ENCODE data around the gene RPLP2. TPM values are rescaled to one million over a fixed set of nuclear protein-coding genes. Genes with fewer than 3 reads are reported as not detected.

Gene RPLP2
- total and polyA plus RNA-seq, 4 experiments from 2014 or later = 1,822 to 5,155 (median 4,314) TPM

DNA sequence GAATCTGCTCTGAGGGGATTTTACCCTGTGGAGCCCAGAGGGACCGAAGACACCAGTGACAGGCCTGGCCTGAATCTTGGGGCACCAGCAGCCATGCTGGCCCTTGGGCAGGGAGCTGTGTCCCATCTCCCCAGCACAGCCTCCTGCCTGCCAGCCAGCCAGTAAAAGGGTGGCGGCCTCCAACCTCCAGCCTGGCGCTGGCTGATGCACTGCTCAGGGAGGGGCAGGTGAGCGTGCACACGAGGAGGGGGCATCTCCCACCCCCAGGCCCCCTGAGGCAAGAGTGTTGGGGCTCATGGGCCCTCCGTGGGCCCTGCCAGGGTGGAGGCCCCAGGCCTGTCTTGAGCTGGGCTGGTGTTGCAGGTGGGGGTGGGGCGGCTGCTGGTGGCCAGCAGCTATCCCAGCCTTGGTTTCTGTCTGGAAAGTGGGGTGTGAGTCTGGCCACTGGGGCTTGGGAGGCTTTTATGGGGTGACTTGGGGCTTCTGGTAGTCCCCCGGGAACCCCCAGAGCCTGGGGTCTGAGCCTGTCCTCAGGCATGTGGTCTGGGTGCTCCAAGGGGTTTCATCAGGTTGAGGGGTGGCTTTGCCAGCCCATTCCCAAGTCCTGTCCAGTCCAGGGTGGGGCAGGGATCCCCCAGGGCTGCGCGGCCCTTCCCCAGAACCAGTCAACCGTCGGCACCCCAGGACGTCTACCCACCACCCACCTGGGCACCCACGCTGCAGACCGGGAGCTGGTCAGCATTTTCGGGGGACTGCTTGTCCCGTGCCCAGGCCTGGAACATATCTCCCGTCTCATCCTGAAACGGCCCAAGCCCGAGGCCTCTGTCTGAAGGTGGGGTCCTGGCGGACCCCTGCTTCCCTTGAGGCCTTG is 50.7 kb downstream of the RPLP2 start:
- ChIA-PET POLR2A (ENCODE audit: partially characterized antibody) (no interaction called here), CTCF (ENCODE audit: partially characterized antibody) (no interaction called here)
- Histone ChIP-seq H3K9me3 (ENCODE audit: control insufficient read depth in 1 of 2, low read length in 2 of 2) (no peaks in the 10 kb centered on the region), H3K4me3 (ENCODE audit: low read length in 2 of 2) (no peak overlapping the region), H3K4me1 (ENCODE audit: insufficient read depth, low read length) (no peaks in the 10 kb centered on the region), H3K27me3 (ENCODE audit: insufficient read depth, low read length) (no peaks in the 10 kb centered on the region), H3K36me3 (ENCODE audit: insufficient read depth, low read length) (no peaks in the 10 kb centered on the region), H3K27ac (ENCODE audit: low read depth, low read length) (no peak overlapping the region)
- Mint-ChIP-seq H3K27ac (no peak overlapping the region), H3K27me3 (no peaks in the 10 kb centered on the region), H3K36me3 (no peaks in the 10 kb centered on the region), H3K4me1 (peaks cover 0 to 5% (median 1%) of the 10 kb centered on the region in 4 donors), H3K9me3 (no peaks in the 10 kb centered on the region), H3K4me3 (no peak overlapping the region)
- no peak for DNase-seq
- intact Hi-C loops (cut with micrococcal nuclease) = no loop called here

DNA sequence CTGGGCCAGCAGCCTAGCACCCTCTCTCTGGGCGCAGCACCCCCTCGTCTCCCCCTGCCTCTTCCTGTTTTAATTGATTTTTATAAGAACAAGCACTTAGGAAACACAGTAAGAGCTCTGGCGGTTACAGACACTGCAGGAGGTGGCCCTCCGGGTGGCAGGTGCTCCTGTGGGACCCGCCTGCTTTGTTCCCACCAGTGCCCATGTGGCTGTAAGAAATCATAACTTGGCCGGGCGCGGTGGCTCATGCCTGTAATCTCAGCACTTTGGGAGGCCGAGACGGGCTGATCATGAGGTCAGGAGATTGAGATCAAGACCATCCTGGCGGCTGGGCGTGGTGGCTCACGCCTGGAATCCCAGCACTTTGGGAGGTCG is 51.3 kb downstream of the RPLP2 start:
- peak overlapping the region in 1 of 7 donors; percentile 13 for H3K27ac Mint-ChIP-seq
- Histone ChIP-seq H3K4me1 (ENCODE audit: insufficient read depth, low read length) (no peaks in the 10 kb centered on the region), H3K27ac (ENCODE audit: low read depth, low read length) (no peak overlapping the region), H3K27me3 (ENCODE audit: insufficient read depth, low read length) (no peaks in the 10 kb centered on the region), H3K36me3 (ENCODE audit: insufficient read depth, low read length) (no peaks in the 10 kb centered on the region), H3K9me3 (ENCODE audit: control insufficient read depth in 1 of 2, low read length in 2 of 2) (no peaks in the 10 kb centered on the region), H3K4me3 (ENCODE audit: low read length in 2 of 2) (no peak overlapping the region)
- DNase-seq = no peak
- H3K36me3 Mint-ChIP-seq = no peaks in the 10 kb centered on the region
- H3K9me3 Mint-ChIP-seq = no peaks in the 10 kb centered on the region
- no peaks in the 10 kb centered on the region for H3K27me3 Mint-ChIP-seq
- ChIA-PET CTCF (ENCODE audit: partially characterized antibody) (no interaction called here), POLR2A (ENCODE audit: partially characterized antibody) (interaction anchor here (0.6 kb wide), 1 partner anchor 18 kb away, joined by 3 read pairs; the partner anchor contains the start of gene TSPAN4)
- intact Hi-C loops (cut with micrococcal nuclease) = no loop called here
- peaks cover 0 to 5% (median 1%) of the 10 kb centered on the region in 4 donors for H3K4me1 Mint-ChIP-seq
- H3K4me3 Mint-ChIP-seq = no peak overlapping the region

DNA sequence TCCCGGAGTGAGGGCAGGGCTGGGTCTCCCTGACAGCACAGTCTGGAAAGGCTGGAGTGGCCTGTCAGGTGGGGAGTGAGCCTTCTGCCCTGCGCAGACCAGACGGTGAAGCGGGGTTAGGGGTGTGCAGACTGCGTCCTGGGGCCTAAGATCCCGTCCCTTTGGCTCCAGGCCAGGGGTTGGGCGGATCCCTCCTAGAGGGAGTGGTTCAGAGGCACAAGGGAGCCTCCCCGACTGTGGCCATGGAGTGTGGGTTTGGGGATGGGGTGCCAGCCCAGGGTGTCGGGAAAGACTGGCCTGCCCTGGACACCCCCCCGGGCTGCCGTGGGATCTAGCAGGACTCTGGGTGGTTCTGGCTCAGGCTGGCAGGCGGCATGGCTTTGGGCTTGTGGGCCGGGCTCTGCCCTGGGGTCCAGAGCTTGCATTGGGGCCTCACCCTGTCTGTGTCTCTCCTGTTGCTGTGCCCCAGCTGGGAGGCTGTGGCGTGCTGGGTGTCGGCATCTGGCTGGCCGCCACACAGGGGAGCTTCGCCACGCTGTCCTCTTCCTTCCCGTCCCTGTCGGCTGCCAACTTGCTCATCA is 52.4 kb downstream of the RPLP2 start:
- no peaks in the 10 kb centered on the region for H3K27me3 Mint-ChIP-seq
- no peaks in the 10 kb centered on the region for H3K9me3 Mint-ChIP-seq
- no peaks in the 10 kb centered on the region for H3K27me3 ChIP-seq (ENCODE audit: insufficient read depth, low read length)
- CTCF ChIA-PET (ENCODE audit: partially characterized antibody) = no interaction called here
- H3K9me3 ChIP-seq (ENCODE audit: control insufficient read depth in 1 of 2, low read length in 2 of 2) = no peaks in the 10 kb centered on the region
- no peaks in the 10 kb centered on the region for H3K4me1 Mint-ChIP-seq
- peak overlapping the region in 2 of 7 donors; percentile 12 to 23 for H3K27ac Mint-ChIP-seq
- no peaks in the 10 kb centered on the region for H3K4me1 ChIP-seq (ENCODE audit: insufficient read depth, low read length)
- H3K36me3 Mint-ChIP-seq = no peaks in the 10 kb centered on the region
- H3K4me3 Mint-ChIP-seq = no peak overlapping the region
- no peaks in the 10 kb centered on the region for H3K36me3 ChIP-seq (ENCODE audit: insufficient read depth, low read length)
- intact Hi-C loops (cut with micrococcal nuclease) = no loop called here
- DNase-seq = no peak
- no peak overlapping the region for H3K4me3 ChIP-seq (ENCODE audit: low read length in 2 of 2)
- no peak overlapping the region for H3K27ac ChIP-seq (ENCODE audit: low read depth, low read length)
- POLR2A ChIA-PET (ENCODE audit: partially characterized antibody) = no interaction called here

Other genes with a start within 250 kb of the RPLP2 start
- gene LMNTD2, start 249.2 kb upstream of the RPLP2 start, total RNA-seq = 1 to 10 TPM; 7.0 to 8.1 TPM
- 1 to 10 TPM in 1 of 2 donors, under 1 TPM in 1; 0.94 to 1.3 TPM for gene LMNTD2, start 249.2 kb upstream of the RPLP2 start, polyA plus RNA-seq
- gene RASSF7, start 249.0 kb upstream of the RPLP2 start, total RNA-seq = 10 to 100 TPM; 52.7 to 55.2 TPM
- 10 to 100 TPM; 38.4 to 43.7 TPM for gene RASSF7, start 249.0 kb upstream of the RPLP2 start, polyA plus RNA-seq
- gene PHRF1, start 233.5 kb upstream of the RPLP2 start, total RNA-seq = 10 to 100 TPM; 49.2 to 54.5 TPM
- gene PHRF1, start 233.5 kb upstream of the RPLP2 start, polyA plus RNA-seq = 10 to 100 TPM in 1 of 2 donors, under 1 TPM in 1; 0.93 to 17.0 TPM
- 10 to 100 TPM; 67.6 to 76.6 TPM for gene IRF7, start 194.0 kb upstream of the RPLP2 start, total RNA-seq
- 10 to 100 TPM; 20.8 to 37.4 TPM for gene IRF7, start 194.0 kb upstream of the RPLP2 start, polyA plus RNA-seq
- gene CDHR5, start 185.0 kb upstream of the RPLP2 start, total RNA-seq = not detected
- gene CDHR5, start 185.0 kb upstream of the RPLP2 start, polyA plus RNA-seq = not detected
- not detected for gene SCT, start 182.8 kb upstream of the RPLP2 start, total RNA-seq
- not detected for gene SCT, start 182.8 kb upstream of the RPLP2 start, polyA plus RNA-seq
- gene DRD4, start 172.7 kb upstream of the RPLP2 start, total RNA-seq = 1 to 10 TPM in 1 of 2 experiments, under 1 TPM in 1; 0.64 to 1.0 TPM
- not detected for gene DRD4, start 172.7 kb upstream of the RPLP2 start, polyA plus RNA-seq
- gene DEAF1, start 114.7 kb upstream of the RPLP2 start, total RNA-seq = 10 to 100 TPM; 41.3 to 44.3 TPM
- gene DEAF1, start 114.7 kb upstream of the RPLP2 start, polyA plus RNA-seq = 10 to 100 TPM; 34.5 to 50.8 TPM
- 10 to 100 TPM; 44.7 to 47.3 TPM for gene TMEM80, start 114.2 kb upstream of the RPLP2 start, total RNA-seq
- gene TMEM80, start 114.2 kb upstream of the RPLP2 start, polyA plus RNA-seq = 10 to 100 TPM; 27.0 to 32.6 TPM
- gene EPS8L2, start 103.7 kb upstream of the RPLP2 start, total RNA-seq = 10 to 100 TPM; 17.4 to 17.8 TPM
- 10 to 100 TPM; 15.4 to 19.5 TPM for gene EPS8L2, start 103.7 kb upstream of the RPLP2 start, polyA plus RNA-seq
- 10 to 100 TPM; 80.4 to 90.5 TPM for gene TALDO1, start 62.5 kb upstream of the RPLP2 start, total RNA-seq
- gene TALDO1, start 62.5 kb upstream of the RPLP2 start, polyA plus RNA-seq = 100 to 1,000 TPM; 174 to 244 TPM
- gene GATD1, start 32.5 kb upstream of the RPLP2 start, total RNA-seq = 10 to 100 TPM; 51.5 to 64.9 TPM
- 10 to 100 TPM in 1 of 2 donors, 1 to 10 TPM in 1; 4.3 to 15.0 TPM for gene GATD1, start 32.5 kb upstream of the RPLP2 start, polyA plus RNA-seq
- gene CEND1, start 19.9 kb upstream of the RPLP2 start, total RNA-seq = under 1 TPM in 1 of 2 experiments, not detected in 1; 0.19 TPM
- not detected for gene CEND1, start 19.9 kb upstream of the RPLP2 start, polyA plus RNA-seq
- 10 to 100 TPM; 24.0 to 24.1 TPM for gene SLC25A22, start 11.7 kb upstream of the RPLP2 start, total RNA-seq
- 10 to 100 TPM in 1 of 2 donors, 1 to 10 TPM in 1; 9.4 to 13.5 TPM for gene SLC25A22, start 11.7 kb upstream of the RPLP2 start, polyA plus RNA-seq
- gene PIDD1, start 4.7 kb upstream of the RPLP2 start, total RNA-seq = 10 to 100 TPM; 32.5 to 34.8 TPM
- gene PIDD1, start 4.7 kb upstream of the RPLP2 start, polyA plus RNA-seq = 1 to 10 TPM; 7.0 to 7.8 TPM
- 100 to 1,000 TPM; 200 to 201 TPM for gene PNPLA2, start 8.9 kb downstream of the RPLP2 start, total RNA-seq
- gene PNPLA2, start 8.9 kb downstream of the RPLP2 start, polyA plus RNA-seq = 10 to 100 TPM; 12.2 to 35.2 TPM
- under 1 TPM in 1 of 2 experiments, not detected in 1; 0.55 TPM for gene CRACR2B, start 18.0 kb downstream of the RPLP2 start, total RNA-seq
- gene CRACR2B, start 18.0 kb downstream of the RPLP2 start, polyA plus RNA-seq = not detected
- gene CD151, start 23.0 kb downstream of the RPLP2 start, total RNA-seq = 10 to 100 TPM; 20.7 to 23.4 TPM
- 10 to 100 TPM in 1 of 2 donors, 1 to 10 TPM in 1; 9.7 to 24.8 TPM for gene CD151, start 23.0 kb downstream of the RPLP2 start, polyA plus RNA-seq
- 10 to 100 TPM; 55.8 to 56.2 TPM for gene POLR2L, start 32.6 kb downstream of the RPLP2 start, total RNA-seq
- gene POLR2L, start 32.6 kb downstream of the RPLP2 start, polyA plus RNA-seq = 100 to 1,000 TPM in 1 of 2 donors, 10 to 100 TPM in 1; 83.7 to 108 TPM
- 1 to 10 TPM; 5.3 to 5.8 TPM for gene TSPAN4, start 32.9 kb downstream of the RPLP2 start, total RNA-seq
- gene TSPAN4, start 32.9 kb downstream of the RPLP2 start, polyA plus RNA-seq = 1 to 10 TPM; 1.8 to 3.5 TPM
- gene CHID1, start 100.8 kb downstream of the RPLP2 start, total RNA-seq = 10 to 100 TPM; 52.1 to 59.2 TPM
- gene CHID1, start 100.8 kb downstream of the RPLP2 start, polyA plus RNA-seq = 10 to 100 TPM; 46.9 to 82.3 TPM
- 10 to 100 TPM; 81.7 to 87.4 TPM for gene AP2A2, start 115.9 kb downstream of the RPLP2 start, total RNA-seq
- gene AP2A2, start 115.9 kb downstream of the RPLP2 start, polyA plus RNA-seq = 10 to 100 TPM in 1 of 2 donors, 1 to 10 TPM in 1; 5.1 to 14.1 TPM
- gene MUC6, start 226.8 kb downstream of the RPLP2 start, total RNA-seq = not detected
- under 1 TPM in 1 of 2 donors, not detected in 1; 0.13 TPM for gene MUC6, start 226.8 kb downstream of the RPLP2 start, polyA plus RNA-seq